SK-N-MC (cell line): ENCODE measurements around the gene CELSR1.

Experiments used
- DNase-seq: peaks from one replicate; pipeline ENCODE4 v3.0.0-alpha.2; 2011; ENCODE audit warnings: low read depth, low spot score
- H3K27ac ChIP-seq: fragments of 200-600 bp; sonication (generic); 2 replicates; pipeline ENCODE4 v1.5.1; 2016; ENCODE audit warnings: mixed run types
- H3K36me3 ChIP-seq: fragments of 200-600 bp; sonication (generic); 2 replicates; pipeline ENCODE4 v1.6.1; 2017; ENCODE audit warnings: antibody characterized with exemption, low read length, mixed read lengths; ENCODE audit not compliant: insufficient read depth
- H3K4me3 ChIP-seq: fragments of 200-600 bp; sonication (generic); 2 replicates; pipeline ENCODE4 v1.5.1; 2016
- H3K9ac ChIP-seq: fragments of 200-600 bp; sonication (generic); 2 replicates; pipeline ENCODE4 v1.8.0; 2017; ENCODE audit warnings: mixed run types, mixed read lengths; ENCODE audit not compliant: insufficient read length
- H3K9me3 ChIP-seq: fragments of 200-600 bp; sonication (generic); 2 replicates; pipeline ENCODE4 v1.6.1; 2017; ENCODE audit warnings: low read depth, mild to moderate bottlenecking, antibody characterized with exemption, low read length, moderate library complexity, mixed read lengths
- EZH2 ChIP-seq: fragments of 200-600 bp; sonication (generic); IDR thresholded peaks from one replicate; pipeline ENCODE4 v1.6.1; 2017; ENCODE audit warnings: antibody characterized with exemption
- FOXP2 ChIP-seq: optimal IDR thresholded peaks from 2 replicates; pipeline ENCODE3; 2011; ENCODE audit warnings: mild to moderate bottlenecking, moderate library complexity; ENCODE audit not compliant: insufficient read depth; ENCODE audit errors: extremely low read length, control extremely low read depth
- POLR2AphosphoS5 ChIP-seq: IDR thresholded peaks from 2 replicates; pipeline ENCODE4 v1.6.1; 2012; ENCODE audit warnings: mild to moderate bottlenecking, low read depth, low read length, borderline replicate concordance

CELSR1 gene

GRCh38 chr22:46549971-46550641 lies 12.7 kb upstream of the CELSR1 start:
- TF ChIP-seq EZH2 (no peak), FOXP2 (no peak), POLR2AphosphoS5 (no peak)
- H3K9me3 ChIP-seq = no peaks in the 10 kb centered on the region
- H3K9ac ChIP-seq = no peak overlapping the region
- H3K27ac ChIP-seq = no peak overlapping the region
- no peak for DNase-seq
- no peak overlapping the region for H3K4me3 ChIP-seq
- H3K36me3 ChIP-seq = no peaks in the 10 kb centered on the region

- Histone ChIP-seq H3K27ac (no peak overlapping the region), H3K36me3 (no peaks in the 10 kb centered on the region), H3K9ac (no peak overlapping the region), H3K9me3 (no peaks in the 10 kb centered on the region), H3K4me3 (no peak overlapping the region)
- TF ChIP-seq EZH2 = no peak
- no peak for TF ChIP-seq FOXP2
- TF ChIP-seq POLR2AphosphoS5 = no peak
- no peak for DNase-seq
Measured at GRCh38 chr22:46549563-46549840, 12.1 kb upstream of the CELSR1 start.

- Histone ChIP-seq H3K27ac (no peak overlapping the region), H3K9me3 (no peaks in the 10 kb centered on the region), H3K36me3 (no peaks in the 10 kb centered on the region), H3K4me3 (no peak overlapping the region), H3K9ac (no peak overlapping the region)
- DNase-seq = no peak
- no peak for TF ChIP-seq EZH2
- no peak for TF ChIP-seq POLR2AphosphoS5
- no peak for TF ChIP-seq FOXP2
Measured at GRCh38 chr22:46547883-46548244, 10.4 kb upstream of the CELSR1 start.

- no peak overlapping the region for H3K9ac ChIP-seq
- no peak overlapping the region for H3K27ac ChIP-seq
- no peak for DNase-seq
- H3K9me3 ChIP-seq = no peaks in the 10 kb centered on the region
- H3K4me3 ChIP-seq = no peak overlapping the region
- no peak for TF ChIP-seq FOXP2
- no peak for TF ChIP-seq POLR2AphosphoS5
- no peak for TF ChIP-seq EZH2
- no peaks in the 10 kb centered on the region for H3K36me3 ChIP-seq
Measured at GRCh38 chr22:46547179-46547882, 9.9 kb upstream of the CELSR1 start.

- no peak overlapping the region for H3K4me3 ChIP-seq
- H3K9ac ChIP-seq = no peak overlapping the region
- no peaks in the 10 kb centered on the region for H3K36me3 ChIP-seq
- no peak overlapping the region for H3K27ac ChIP-seq
- TF ChIP-seq EZH2 = no peak
- H3K9me3 ChIP-seq = no peaks in the 10 kb centered on the region
- no peak for DNase-seq
Measured at GRCh38 chr22:46546466-46547178, 9.2 kb upstream of the CELSR1 start.

GRCh38 chr22:46545086-46545792 lies 7.8 kb upstream of the CELSR1 start:
- TF ChIP-seq EZH2 = no peak
- TF ChIP-seq POLR2AphosphoS5 = no peak
- no peak for TF ChIP-seq FOXP2
- Histone ChIP-seq H3K27ac (no peak overlapping the region), H3K4me3 (no peak overlapping the region), H3K9me3 (no peaks in the 10 kb centered on the region), H3K9ac (no peak overlapping the region), H3K36me3 (no peaks in the 10 kb centered on the region)
- DNase-seq = no peak

- TF ChIP-seq EZH2 (no peak), FOXP2 (peak; percentile 10)
- DNase-seq = no peak
- peak overlapping the region; percentile 14; the same call in 1 of the 2 replicates for H3K27ac ChIP-seq
Measured at GRCh38 chr22:46542011-46542985, 4.9 kb upstream of the CELSR1 start.

GRCh38 chr22:46541536-46541935 lies 4.1 kb upstream of the CELSR1 start:
- no peak for DNase-seq
- Histone ChIP-seq H3K4me3 (no peak overlapping the region), H3K9ac (no peak overlapping the region), H3K9me3 (no peaks in the 10 kb centered on the region), H3K36me3 (no peaks in the 10 kb centered on the region), H3K27ac (peak overlapping the region; percentile 14; the same call in 1 of the 2 replicates)
- TF ChIP-seq EZH2 = no peak

More at GRCh38 chr22:46542011-46542985, 4.9 kb upstream of the CELSR1 start:
- no peaks in the 10 kb centered on the region for H3K9me3 ChIP-seq
- H3K9ac ChIP-seq = no peak overlapping the region
- H3K36me3 ChIP-seq = no peaks in the 10 kb centered on the region
- H3K4me3 ChIP-seq = no peak overlapping the region
